22Rv1 (cell line): ENCODE results near the gene MFSD2A.

Experiments used
- ZFX ChIP-seq: fragments of 450-650 bp; IDR thresholded peaks from 2 replicates; pipeline ENCODE4 v1.6.1; 2017; ENCODE audit warnings: antibody characterized with exemption, borderline replicate concordance
- TF ChIP-seq, protein P1 (sequence below): fragments of 450-650 bp; IDR thresholded peaks from 2 replicates; pipeline ENCODE4 v1.5.1; 2017; ENCODE audit warnings: mild to moderate bottlenecking

GRCh38 chr1:40001456-40001855 is 46.5 kb downstream of the MFSD2A start:
- TF ChIP-seq, protein P1, sequence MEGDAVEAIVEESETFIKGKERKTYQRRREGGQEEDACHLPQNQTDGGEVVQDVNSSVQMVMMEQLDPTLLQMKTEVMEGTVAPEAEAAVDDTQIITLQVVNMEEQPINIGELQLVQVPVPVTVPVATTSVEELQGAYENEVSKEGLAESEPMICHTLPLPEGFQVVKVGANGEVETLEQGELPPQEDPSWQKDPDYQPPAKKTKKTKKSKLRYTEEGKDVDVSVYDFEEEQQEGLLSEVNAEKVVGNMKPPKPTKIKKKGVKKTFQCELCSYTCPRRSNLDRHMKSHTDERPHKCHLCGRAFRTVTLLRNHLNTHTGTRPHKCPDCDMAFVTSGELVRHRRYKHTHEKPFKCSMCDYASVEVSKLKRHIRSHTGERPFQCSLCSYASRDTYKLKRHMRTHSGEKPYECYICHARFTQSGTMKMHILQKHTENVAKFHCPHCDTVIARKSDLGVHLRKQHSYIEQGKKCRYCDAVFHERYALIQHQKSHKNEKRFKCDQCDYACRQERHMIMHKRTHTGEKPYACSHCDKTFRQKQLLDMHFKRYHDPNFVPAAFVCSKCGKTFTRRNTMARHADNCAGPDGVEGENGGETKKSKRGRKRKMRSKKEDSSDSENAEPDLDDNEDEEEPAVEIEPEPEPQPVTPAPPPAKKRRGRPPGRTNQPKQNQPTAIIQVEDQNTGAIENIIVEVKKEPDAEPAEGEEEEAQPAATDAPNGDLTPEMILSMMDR: no peak
- no peak for TF ChIP-seq ZFX
